ENCODE data around the gene EFHC1. TPM values are rescaled to one million over a fixed set of nuclear protein-coding genes. Genes with fewer than 3 reads are reported as not detected.
A peak's percentile ranks its signal among the peaks of the same experiment; 100 is the strongest.

EFHC1 gene, protein sequence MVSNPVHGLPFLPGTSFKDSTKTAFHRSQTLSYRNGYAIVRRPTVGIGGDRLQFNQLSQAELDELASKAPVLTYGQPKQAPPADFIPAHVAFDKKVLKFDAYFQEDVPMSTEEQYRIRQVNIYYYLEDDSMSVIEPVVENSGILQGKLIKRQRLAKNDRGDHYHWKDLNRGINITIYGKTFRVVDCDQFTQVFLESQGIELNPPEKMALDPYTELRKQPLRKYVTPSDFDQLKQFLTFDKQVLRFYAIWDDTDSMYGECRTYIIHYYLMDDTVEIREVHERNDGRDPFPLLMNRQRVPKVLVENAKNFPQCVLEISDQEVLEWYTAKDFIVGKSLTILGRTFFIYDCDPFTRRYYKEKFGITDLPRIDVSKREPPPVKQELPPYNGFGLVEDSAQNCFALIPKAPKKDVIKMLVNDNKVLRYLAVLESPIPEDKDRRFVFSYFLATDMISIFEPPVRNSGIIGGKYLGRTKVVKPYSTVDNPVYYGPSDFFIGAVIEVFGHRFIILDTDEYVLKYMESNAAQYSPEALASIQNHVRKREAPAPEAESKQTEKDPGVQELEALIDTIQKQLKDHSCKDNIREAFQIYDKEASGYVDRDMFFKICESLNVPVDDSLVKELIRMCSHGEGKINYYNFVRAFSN
- total RNA-seq = 10 to 100 TPM; 10.2 to 33.0 (median 20.8) TPM

- no peak for TF ChIP-seq CTCF (IDR thresholded peaks at IDR 0.05)
- DNase-seq (ENCODE audit: low spot score) (peak; percentile 97), ATAC-seq (ENCODE audit: low FRiP score) (peak; percentile 98)
These were observed at the start of gene EFHC1 for GRCh38 chr6:52419809-52420667. TSS of gene EFHC1 (plus strand) at chr6:52420342. CDS start at chr6:52420411, 69 bp downstream.

GRCh38 chr6:52371656-52372191, 48.4 kb upstream of the EFHC1 start:
- DNase-seq (ENCODE audit: low spot score) = no peak
- no peak for TF ChIP-seq CTCF (IDR thresholded peaks at IDR 0.05)
- no peak for ATAC-seq (ENCODE audit: low FRiP score)

GRCh38 chr6:52373151-52373690, 46.9 kb upstream of the EFHC1 start:
- ATAC-seq (ENCODE audit: low FRiP score) (no peak), DNase-seq (ENCODE audit: low spot score) (no peak)
- TF ChIP-seq CTCF (IDR thresholded peaks at IDR 0.05) = no peak

DNA sequence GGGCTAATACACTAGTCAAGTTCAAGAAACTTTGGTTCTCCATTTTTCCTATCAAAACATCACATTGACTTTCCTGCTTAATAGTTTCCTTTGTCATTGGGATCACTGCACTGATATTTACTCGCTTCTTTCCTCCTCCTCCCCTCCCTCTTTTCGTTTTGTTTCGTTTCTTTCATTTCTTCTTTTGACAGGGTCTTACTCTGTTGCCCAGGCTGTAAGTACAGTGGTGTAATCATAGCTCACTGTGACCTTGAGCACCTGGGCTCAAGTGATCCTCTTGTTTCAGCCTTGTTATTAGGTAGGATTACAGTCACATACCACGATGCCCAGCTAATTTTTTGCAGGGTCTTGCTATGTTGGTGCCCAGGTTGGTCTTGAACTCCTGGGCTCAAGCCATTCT, 45.9 kb upstream of the EFHC1 start:
- ATAC-seq (ENCODE audit: low FRiP score) (no peak), DNase-seq (ENCODE audit: low spot score) (no peak)
- TF ChIP-seq CTCF (IDR thresholded peaks at IDR 0.05) = no peak

- DNase-seq (ENCODE audit: low spot score) (no peak), ATAC-seq (ENCODE audit: low FRiP score) (no peak)
- TF ChIP-seq CTCF (IDR thresholded peaks at IDR 0.05) = no peak
These were observed 44.2 kb upstream of the EFHC1 start for GRCh38 chr6:52375780-52376556.

DNA sequence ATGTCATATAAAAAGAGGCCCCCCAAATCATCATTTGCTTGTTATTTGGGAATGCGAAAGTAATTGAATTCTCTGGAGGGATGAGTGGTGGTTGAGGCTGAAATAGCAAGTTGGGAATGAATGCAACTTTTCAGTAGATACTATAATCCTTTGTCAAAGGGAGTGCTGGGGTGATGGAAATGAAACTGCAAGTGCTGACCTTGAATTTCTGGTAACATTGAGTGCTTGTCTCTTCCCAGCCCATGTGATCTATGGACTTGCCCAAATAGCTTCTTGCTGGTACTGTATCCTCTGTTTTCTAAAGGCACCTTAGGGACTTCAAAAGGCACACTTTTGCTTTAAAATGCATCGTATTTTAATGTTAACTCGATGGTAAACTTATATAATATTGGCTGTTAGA, 43.4 kb upstream of the EFHC1 start:
- ATAC-seq (ENCODE audit: low FRiP score) = no peak
- no peak for TF ChIP-seq CTCF (IDR thresholded peaks at IDR 0.05)
- no peak for DNase-seq (ENCODE audit: low spot score)

Data from omental fat pad (tissue), 4 donors.